ENCODE results near the gene LACTBL1.
"Not testable (repeated sequence)": the region's sequence is repeated elsewhere in the genome, so short reads cannot be mapped to it uniquely, and the experiment has no call there.

Gene LACTBL1

DNA sequence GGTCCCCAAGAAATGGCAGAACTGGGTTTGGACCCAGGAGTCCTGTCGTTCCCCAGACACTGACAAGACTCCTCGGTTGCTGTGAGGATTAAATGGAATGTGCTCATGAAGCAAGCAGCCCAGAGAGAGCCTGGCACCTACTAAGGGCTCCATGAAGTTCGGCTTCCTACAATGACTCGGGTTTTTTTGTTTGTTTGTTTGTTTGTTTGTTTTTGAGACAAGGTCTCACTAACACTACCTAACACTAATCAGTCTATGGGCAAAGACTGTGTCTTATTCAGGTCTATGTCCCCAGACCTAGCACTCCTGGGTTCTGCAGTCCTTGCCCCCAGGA, 3.4 kb upstream of the LACTBL1 start:
- no peak for DNase-seq

DNA sequence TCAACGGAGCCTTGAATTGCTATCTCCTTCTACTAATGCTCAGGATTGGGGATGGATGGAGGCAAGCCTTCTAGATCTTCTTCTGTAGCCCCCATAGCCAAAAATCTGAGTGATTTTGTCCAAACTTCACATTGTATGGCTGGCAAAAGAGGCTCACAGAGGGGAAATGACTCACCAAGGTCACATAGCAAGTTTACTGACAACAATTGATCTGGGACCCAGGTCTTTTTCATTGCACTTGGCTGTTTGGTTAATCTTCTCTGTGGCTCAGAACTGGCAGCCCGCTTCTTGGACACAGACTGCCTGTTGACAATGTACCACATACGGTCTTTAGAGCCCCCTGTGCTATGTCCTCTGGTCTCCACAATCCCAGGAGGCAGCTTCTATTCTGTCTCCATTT, 3.0 kb upstream of the LACTBL1 start:
- DNase-seq = no peak

DNA sequence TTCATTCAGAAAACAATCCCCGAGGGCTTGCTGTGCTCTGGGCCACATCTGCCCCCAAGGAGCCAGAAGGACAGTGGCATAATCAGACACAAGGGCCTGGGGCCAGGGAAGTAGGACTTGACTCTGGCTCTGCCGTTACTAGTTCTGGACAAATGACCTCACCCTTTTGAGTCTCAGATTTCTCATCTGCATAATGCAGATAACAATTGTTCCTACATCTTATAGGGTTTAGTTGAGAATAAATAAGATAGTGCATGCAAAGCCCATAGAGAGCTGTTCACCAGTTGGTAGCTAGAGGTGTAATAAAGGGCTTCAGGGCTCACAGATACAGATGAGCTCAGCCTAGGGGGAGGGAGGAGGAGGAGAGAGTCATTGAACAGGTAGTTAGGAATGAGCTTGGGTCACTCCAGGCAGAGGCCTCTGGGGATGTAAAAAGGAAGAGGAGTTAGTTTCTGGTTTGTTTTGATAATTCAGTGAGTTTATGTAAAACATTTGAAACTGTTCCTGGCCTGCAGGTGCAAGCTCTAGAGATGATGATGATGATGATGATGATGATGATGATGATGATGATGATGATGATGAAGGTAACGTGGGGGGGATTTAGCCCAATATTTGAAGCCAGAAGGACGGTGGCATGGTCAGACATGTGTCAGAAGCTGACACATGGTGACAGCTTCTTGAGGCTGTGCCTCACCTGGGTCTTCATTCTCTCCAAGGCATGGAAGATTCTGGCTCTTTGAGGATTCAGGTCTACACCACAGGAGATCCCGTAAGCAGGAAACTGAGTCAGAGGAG, 858 bp downstream of the LACTBL1 start:
- no peak for DNase-seq

DNA sequence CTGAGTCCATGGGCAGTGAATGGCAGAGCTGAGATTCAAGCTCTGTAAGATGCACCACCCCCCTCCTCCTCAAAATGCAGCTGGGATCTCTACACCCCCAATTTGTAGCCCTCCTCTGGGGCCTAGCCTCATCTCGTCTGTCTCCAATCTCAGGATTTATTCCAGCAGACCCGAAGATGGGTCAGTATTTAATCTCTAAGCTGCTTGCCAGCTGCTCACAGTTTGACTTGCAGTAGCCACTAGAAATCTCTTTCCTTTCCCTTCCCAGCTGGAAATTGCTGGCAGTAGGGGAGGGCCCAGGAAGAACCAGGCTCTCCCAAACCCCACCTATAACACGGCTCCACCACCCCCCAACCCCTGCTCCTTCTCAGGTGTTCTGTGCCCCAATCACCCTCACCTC, 1.5 kb downstream of the LACTBL1 start:
- no peak for DNase-seq

DNA sequence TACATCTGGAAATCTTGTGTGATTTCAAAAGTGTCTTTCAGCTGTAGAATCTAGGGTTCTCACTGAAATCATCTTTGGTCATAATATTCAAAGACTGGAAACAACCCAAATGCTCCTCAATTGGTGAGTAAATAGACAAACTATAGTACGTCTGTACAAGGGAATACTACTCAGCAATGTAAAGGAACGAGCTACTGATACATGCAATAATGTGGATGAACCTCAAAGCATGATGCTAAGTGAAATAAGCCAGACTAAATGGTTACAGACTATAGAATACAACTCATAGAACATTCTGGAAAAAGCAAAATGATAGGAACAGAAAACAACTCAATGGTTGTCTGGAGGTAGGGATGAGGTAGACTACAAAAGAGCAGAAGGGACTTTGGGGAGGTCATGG, 2.6 kb downstream of the LACTBL1 start:
- no peak for DNase-seq

DNA sequence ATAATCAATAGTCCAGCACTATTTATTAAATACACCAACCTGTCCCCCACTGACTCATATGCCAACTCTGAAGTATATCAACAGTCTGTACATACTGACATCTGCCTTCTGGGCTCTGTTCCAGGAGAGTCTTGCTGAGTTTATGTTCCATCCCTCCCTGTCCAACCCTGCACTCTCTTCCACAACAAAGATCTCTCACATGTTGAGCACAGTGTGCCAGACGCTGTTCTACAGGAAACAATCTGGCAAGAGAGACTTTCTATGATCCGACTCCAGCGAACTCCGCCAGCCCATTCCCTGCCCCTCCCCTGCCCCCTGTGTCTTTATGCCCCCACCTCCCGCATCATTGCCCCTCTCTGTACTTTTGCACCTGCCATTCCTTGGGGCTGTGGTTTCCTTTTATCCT, 3.4 kb downstream of the LACTBL1 start:
- DNase-seq = peak; percentile 35

DNA sequence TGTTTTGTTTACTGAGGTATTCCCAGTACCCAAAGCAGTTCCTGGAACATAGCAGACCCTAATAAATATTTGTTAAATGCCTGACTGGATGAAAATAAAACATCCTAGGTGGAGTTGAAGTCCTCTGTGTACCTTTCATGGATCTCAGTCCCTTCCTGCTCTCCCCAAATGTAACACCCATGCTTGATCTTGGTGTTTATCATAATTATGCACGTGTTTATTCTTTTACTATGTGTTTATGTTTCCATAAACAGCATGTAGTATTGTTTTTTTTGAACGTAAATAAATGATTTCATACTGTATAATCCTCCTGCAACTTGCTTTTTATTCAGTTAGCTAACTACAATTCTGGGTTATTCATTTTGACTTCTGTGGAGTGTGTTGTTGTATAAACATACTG, 4.8 kb downstream of the LACTBL1 start:
- no peak for DNase-seq

DNA sequence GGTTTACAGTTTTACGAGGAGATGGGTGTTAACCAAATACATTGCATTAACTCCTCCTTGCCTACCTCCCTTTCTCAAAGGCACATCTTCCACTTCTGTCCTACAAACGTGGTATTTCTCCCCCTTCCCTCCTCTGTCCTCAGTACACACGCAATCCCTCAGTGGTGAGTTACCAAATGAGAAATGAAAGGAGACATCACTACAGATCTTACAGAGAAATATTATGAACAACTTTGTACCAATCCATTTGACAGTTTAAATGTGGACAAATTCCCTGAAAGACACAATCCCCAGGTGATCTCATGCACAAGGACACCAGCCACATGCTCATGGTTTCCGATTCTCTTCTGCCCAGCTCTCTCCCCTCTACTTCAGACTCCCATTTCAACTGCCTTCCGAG, 6.4 kb downstream of the LACTBL1 start:
- DNase-seq = no peak

DNA sequence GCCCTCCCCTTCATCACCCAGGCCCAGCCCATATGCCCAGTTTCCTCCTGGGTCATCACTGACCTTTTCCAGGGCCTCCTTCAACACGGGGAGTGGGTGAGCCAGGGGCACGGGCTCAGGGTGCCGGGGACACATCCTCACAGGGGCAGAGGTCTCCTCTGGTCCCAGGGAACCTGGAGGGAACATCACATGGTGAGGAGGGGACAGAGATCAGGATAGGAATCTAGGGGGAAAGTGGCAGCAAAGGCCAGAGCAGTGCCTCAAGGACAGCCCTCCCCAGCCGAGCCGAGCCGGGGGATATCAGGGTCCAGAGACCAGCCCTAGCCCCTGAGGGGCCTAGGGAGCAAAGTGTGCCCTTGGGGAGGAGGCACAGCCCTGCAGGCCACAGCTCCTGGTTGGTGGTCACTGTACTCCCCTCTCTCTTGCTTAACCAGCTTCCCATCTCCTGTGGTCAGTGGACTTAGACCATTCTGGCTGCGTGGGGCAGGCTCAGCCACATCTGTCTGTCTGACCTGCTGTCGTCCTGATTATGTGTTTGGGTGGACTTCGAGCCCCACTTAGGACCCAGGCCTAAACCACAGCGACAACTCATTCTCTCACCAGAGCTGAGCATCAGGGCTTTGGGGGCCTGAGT, 9.5 kb downstream of the LACTBL1 start:
- no peak for DNase-seq

DNA sequence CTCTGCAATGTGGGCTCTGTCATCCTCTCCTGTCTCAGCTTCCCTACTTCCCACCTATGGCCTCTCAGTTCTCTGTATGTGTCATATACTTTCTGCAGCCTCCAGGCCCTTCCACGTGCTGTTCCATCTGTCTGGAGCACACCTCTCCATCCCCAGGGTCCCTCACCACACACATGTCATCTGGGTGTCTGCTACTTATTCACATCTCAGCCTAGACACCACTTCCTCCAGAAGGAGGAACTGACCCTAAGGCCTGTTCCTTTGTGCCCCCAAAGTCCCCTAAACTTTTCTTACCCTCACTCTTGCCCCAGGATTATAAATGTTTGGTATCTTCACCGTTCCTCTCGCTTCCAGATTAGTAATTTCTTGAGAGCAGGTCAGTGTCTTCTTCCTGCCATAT, 10.1 kb downstream of the LACTBL1 start:
- DNase-seq = no peak

DNA sequence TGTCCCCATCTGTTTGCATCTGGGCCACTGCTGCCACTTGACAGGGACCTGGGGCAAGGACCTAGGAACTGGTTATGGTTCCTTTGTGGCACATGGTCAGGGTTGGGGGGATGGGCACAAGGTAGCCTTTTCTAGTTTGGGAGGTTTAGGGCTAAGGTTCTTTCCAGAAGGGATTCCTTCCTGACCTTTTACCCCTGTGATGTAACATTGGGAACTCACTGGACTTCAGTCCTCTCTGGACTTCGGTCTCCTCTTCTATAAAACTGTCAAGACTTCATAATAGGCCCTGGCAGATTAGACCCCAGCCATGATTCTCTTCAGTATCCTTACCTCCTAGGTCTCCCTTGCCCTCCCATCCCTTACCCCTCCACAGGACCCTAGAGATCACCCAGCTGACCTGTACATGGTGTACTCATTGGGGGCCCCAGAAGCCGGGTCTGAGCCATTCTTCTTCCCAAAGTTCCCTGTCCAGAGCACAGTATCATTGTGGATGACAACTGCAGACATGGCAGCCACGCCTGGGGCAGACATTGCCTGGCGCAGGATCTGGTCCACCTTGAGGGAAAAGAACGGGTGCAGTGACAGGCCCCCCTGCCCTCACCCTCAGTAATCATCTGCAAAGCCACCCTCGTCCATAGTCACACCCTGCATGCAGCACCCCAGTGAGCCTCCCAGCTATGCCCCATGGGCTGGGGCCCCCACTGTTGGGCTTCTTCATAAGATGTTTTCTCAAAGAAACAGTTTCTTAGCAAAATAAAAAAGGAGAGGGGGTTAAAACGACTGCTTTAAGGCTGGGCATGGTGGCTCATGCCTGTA, 12.9 kb downstream of the LACTBL1 start:
- DNase-seq = no peak

DNA sequence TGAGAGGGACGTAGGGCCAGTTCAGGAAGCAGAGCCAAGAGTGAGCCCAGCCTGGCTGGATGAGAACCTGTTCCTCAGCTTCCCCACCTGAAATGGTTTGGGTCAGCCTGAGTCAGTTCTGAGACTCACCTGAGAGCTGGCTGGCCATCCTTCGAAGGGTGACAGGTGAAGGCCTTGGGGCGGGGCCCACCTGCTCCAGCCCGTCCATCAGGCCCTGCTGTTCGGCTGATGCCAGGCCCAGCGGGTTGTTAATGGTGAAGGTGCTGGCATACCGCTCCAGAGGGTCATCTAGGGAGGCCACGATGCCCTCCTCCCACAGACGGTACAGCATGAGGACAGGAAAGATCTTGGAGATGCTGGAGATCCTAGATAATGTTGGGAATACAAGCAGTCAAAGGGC, 14.1 kb downstream of the LACTBL1 start:
- no peak for DNase-seq

DNA sequence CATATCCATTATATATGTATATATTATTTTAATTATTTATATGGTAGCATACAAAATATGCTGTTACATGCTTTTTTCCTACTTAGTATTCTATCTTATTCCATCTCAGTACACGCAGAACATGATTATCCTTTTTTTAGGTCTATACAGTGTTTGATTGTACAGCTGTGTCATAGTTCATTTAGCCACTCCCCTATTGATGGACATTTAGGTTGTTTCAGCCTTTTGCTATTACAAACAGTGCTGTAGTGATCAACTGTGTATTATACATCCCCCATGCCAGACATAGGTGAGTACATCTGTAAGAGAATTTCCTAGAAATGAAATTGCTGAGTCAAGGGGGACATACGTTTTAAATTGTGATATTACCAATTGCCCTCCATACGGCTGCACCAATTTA, 15.6 kb downstream of the LACTBL1 start:
- DNase-seq = no peak

DNA sequence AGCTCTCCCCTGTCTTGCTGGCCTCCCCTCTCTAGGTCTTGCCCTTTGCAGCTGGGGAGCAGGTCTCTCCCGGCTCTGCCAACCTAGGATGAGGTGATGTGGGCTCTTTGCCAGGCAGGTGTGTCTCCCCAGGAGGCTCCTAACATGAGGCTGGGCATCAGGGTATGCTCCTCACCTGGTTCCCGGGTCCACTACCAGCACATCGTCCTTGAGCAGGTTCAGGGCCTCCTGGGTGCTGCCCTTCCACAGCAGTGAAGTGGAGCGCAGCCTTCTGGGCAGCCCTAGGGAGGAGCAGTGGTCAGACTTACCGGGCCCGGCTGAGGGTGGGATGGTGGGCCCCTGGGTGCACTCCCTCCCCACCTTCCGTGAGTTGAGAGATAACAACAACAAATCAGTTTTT, 17.5 kb downstream of the LACTBL1 start:
- no peak for DNase-seq

DNA sequence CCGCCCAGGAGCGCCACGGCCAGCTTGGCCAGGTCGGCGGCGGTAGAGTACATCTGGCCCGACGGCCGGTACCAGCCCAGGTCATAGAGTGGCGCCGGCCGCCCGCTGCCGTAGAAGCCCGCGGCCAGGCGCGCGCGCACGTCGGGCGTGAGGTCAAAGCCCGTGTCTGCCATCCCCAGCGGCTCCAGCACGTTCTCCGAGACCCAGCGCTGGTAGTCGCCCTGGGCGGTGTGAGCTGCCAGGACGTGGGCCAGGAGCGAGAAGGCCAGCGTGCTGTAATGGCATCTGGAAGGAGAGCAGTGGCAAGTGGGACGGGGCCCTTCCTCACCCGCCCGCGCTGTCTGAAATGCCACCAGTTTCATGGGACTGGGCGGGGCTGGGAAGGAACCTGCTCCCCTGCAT, 18.9 kb downstream of the LACTBL1 start:
- DNase-seq = no peak

DNA sequence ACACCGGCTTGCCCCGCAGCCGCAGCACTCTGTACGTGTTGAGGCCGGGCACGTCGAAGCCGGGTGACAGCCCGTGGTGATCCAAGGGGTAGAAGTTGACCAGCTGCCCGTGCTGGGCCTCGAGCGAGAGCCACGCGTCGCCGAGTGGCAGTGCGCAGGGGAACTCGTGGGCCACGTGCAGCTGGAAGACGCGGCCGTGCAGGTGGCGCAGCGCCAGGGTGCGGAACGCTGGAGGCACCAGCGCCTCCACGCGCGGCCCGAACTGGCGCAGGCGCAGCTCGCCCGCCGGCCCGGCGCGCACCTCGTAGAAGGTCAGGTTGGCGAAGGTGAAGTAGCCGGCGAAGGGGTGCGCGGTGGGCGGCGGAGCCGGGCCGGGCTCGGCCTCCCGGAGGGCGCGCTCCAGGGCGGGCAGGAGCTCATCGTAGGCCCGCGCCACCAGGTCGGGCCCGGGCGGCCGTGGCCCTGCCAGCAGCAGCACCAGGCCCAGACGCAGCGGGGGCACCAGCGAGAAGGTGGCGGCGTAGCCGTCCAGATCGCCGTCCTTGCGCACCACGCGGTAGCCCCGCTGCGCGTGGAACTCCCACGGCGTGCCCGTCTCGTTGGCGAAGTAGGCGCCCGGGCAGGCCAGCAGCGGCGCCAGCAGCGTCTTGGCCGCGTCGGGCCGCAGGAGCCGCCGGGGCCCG, 19.5 kb downstream of the LACTBL1 start:
- no peak for DNase-seq

DNA sequence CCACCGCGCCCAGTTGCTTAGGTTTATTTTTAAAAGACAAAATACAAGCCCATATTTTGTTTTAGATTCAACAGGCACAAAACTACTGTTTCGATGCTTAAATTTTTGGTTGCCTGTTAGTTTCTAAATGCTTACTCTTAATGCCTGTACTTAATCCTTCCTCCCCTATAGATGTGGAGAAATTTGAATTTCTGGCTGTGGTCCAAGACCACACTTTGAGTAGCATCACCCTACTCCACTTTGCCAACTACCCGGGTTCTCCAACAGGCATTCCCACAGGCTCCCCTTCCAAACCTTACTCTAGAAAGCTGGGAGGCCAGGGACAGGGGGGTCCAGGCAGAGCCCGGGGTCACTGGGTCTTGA, 20.0 kb downstream of the LACTBL1 start:
- no peak for DNase-seq

DNA sequence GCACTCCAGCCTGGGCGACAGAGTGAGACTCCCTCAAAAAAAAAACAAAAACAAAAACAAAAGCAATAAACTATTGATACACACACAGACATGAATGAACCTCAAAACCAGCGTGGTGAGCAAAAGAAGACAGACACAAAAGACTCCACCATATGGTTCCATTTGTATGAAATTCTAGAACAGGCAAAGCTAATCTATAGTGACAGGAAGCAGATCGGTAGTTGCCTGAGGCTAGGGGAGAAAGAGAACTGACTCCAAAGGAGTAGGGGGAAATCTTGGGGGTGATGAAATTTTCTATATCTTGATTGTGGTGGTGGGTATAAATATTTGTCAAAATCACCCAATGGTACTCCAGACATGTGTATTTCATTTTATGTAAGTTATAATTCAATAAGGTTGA, 20.9 kb downstream of the LACTBL1 start:
- DNase-seq = no peak

DNA sequence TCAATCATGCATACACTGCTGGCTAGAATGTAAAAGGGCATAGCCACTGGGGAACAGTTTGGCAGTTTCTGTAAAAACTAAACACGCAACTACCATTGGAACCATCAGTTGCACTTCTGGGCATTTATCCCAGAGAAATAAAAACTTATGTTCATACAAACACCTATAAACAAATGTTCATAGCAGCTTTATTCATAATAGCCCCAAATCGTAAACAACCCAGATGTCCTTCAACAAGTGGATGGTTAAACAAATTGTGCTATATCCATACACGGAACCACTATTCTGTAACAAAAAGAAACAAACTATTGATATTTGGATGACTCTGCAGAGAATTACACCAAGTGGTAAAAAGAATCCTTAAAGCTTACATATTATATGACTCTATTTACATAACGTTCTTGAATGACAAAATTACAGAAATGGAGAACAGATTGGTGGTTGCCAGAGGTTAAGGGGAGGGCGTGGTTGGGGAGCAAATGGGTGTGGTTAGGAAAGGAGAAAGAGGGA, 22.8 kb downstream of the LACTBL1 start:
- peak; percentile 18 for DNase-seq

DNA sequence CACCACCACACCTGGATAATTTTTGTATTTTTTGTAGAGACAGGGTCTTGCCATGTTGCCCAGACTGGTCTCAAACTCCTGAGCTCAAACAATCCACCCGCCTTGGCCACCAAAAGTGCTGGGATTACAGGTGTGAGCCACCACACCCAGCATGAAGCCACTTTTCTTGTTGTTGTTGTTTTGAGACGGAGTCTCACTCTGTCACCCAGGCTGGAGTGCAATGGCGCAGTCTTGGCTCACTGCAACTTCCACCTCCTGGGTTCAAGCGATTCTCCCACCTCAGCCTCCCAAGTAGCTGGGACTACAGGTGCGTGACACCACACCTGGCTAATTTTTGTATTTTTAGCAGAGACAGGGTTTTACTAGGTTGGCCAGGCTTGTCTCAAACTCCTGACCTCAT, 27.5 kb downstream of the LACTBL1 start:
- not testable (repeated sequence) for DNase-seq

DNA sequence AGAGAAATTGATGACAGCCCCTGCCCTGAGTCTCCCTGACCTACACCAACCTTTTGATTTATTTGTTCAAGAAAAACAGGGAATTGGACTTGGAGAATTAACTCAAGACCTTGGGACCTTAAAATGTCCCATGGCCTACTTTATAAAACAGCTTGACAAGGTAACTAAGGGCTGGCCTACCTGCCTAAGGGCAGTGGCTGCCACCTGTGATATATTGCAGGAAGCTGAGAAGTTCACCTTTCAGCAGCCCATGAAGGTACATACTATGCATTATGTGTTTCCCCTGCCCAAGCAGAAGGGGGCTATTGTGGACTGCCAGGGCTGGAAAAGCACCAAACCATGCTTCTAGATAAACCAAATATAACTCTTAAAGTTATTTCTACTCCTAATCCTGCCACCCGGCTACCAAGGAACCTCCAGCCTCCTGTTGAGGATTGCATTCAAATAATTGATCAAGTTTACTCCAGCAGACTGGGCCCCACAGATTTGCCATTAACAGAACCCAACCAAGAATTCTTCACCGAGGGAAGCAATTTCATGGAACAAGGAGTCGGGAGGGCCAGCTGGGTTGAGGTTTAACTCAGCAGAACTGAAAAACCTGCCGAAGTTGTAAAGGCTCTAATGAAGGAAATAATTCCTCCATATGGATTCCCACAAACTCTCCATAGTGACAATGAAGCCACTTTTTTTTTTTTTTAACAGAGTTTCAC, 28.2 kb downstream of the LACTBL1 start:
- DNase-seq = no peak

DNA sequence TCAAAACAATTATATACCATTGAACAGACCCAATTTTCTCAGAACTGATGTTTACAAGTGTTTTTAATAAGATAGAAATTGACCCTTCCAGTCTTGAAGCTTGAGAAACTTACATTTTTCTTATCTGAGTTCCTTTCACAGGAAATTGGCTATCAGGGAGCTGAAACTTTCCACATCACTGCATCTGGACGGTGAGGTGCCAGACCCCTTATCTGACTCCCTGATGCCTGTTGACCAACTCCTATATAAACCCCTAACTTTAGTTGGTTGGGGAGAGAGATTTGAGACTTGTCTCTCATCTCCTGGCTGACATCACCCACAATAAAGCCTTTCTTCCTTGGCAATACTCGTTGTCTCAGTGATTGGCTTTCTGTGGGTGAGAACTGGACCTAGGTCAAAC, 31.4 kb downstream of the LACTBL1 start:
- DNase-seq = no peak

DNA sequence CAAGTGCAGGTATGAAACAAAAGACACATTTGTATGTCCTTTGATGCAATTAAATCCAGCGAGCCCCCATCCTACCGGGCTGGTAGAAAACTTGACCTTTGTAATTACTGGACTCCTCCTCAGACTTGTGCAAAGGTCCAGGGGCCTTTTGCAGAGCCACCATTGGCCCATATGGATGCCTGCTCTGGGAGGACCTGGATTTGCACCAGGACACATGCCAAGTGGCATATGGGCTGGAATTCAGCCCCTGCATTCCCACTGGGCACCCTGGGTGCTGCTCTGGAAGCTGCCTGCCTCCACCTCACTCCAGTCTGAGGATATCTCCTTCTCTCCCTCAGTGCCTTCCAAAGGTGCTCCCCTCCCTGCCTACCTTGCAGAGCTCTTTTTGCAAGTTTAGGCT, 36.0 kb downstream of the LACTBL1 start:
- DNase-seq = no peak

All from NCI-H2029 treated with DMSO at 0.1 percent for 48 hours (cell line).